Pancreas (tissue), 10 donors: ENCODE results near the gene MARCHF6. TPM values are rescaled to one million over a fixed set of nuclear protein-coding genes. Genes with fewer than 3 reads are reported as not detected.
"Not testable (repeated sequence)": the region's sequence is repeated elsewhere in the genome, so short reads cannot be mapped to it uniquely, and the experiment has no call there.

ENCODE experiments used
- ATAC-seq, 4 donors: fragments of 200-7000 bp; cut with Tn5 transposase; one replicate each; pipeline versions ENCODE4 v1.8.0 to v1.9.1; 2020; ENCODE audit warnings: mild to moderate bottlenecking in 4 of 4, moderate library complexity in 4 of 4
- DNase-seq, 6 donors: peaks; one replicate each; pipeline ENCODE4 v3.0.0-alpha.2; 2020
- FAIRE-seq: peaks from 2 replicates; lab custom pipeline; 2012; peaks lifted over from hg19 to GRCh38; lab: Jason Lieb, UNC
- H3K27ac ChIP-seq, 4 donors: fragments of 200-600 bp; sonication (generic); 1 replicate in 3 of 4; 2 replicates in 1 of 4; pipeline versions ENCODE4 v1.5.0 to v1.8.0; 2020
- H3K27me3 ChIP-seq, 4 donors: fragments of 200-600 bp; one replicate each; pipeline ENCODE4 v1.8.0; 2021
- H3K36me3 ChIP-seq, 3 donors: fragments of 200-600 bp; sonication (generic) in 1 of 3; one replicate each; pipeline versions ENCODE4 v1.5.0 to v1.8.0; 2020 to 2021
- H3K4me1 ChIP-seq, 3 donors: fragments of 200-600 bp; one replicate each; pipeline ENCODE4 v1.8.0; 2021
- H3K4me3 ChIP-seq, 4 donors: fragments of 200-600 bp; sonication (generic) in 2 of 4; one replicate each; pipeline versions ENCODE4 v1.5.0 to v1.8.0; 2020 to 2021
- H3K9me3 ChIP-seq, 4 donors: fragments of 200-600 bp; one replicate each; pipeline ENCODE4 v1.8.0; 2021
- CTCF ChIP-seq, 4 donors: fragments of 200-600 bp; sonication (generic) in 3 of 4; IDR thresholded peaks; one replicate each; pipeline versions ENCODE4 v1.5.0 to v1.8.0; 2021; ENCODE audit warnings: antibody characterized with exemption in 4 of 4
- WGBS, 2 donors: extraction: QIAGEN DNeasy Blood & Tissue Kit; methylation state at CpG; one replicate each; pipeline ENCODE4 v1.1.7; 2013; 5-methylcytosine and 5-hydroxymethylcytosine counted together
- intact Hi-C, 3 donors: fragments of 100-400 bp; cut with DNase I; formaldehyde crosslinking; loops; one replicate each; pipeline versions ENCODE4 v1.11.1 to v1.14.2; 2022
- polyA plus RNA-seq, 2 donors: library from polyadenylated mRNA; stranded (reverse); fragments of 200-250 nt; gene quantifications; one replicate each; pipeline ENCODE4 v1.2.3, GENCODE V29; 2013
- total RNA-seq, 6 donors: library from RNA; stranded (reverse); fragmentation: NEBNext Ultra II Directional in 4 of 6; extraction: Animal tissue kit (Norgen Biotek cat#: 25700) in 4 of 6; gene quantifications; one replicate each; pipeline versions ENCODE4 v1.2.1 to v1.2.4, GENCODE V29; 2021 to 2023
- donor health status: healthy with polysubstance abuse.
- donor health status: DM: no; HTN: no; CAD: no; lungs with moderate emphysema.
- donor health status: DM: no; HTN: no; CAD: no.
- donor health status: control.
- donor health status: control.
- donor health status: Bipolar disorder and iron deficiency.
- donor health status: DM: yes; HTN: yes; CAD: no.
- donor health status: DM: no; HTN: no; CAD: no.
- donor health status: DM: no; HTN: no; CAD: no.
- donor health status: DM: yes; HTN: yes; CAD: no.

Gene MARCHF6
- total and polyA plus RNA-seq, 8 donors: 68.5 to 105 (median 82.8) TPM

- no peak for TF ChIP-seq CTCF (IDR thresholded peaks at IDR 0.05)
- no peaks in the 10 kb centered on the region for H3K9me3 ChIP-seq
- peak overlapping the region; percentile 30 to 87 (median 79) for H3K27ac ChIP-seq
- intact Hi-C loops: no loop called here
- no peaks in the 10 kb centered on the region for H3K36me3 ChIP-seq
- FAIRE-seq (no peak), DNase-seq (no peak), ATAC-seq (no peak)
- H3K4me1 ChIP-seq: peaks cover 13 to 51% (median 30%) of the 10 kb centered on the region in 3 donors
- peak overlapping the region; percentile 33 to 63 (median 44) for H3K4me3 ChIP-seq
- no peaks in the 10 kb centered on the region for H3K27me3 ChIP-seq
- 36 to 45% methylated on average over 8 of the region's 8 CpGs for WGBS, 2 donors
These were observed 46.7 kb upstream of the MARCHF6 start for GRCh38 chr5:10306806-10307205.

- DNase-seq: peak; percentile 49 to 82 (median 62)
- H3K27ac ChIP-seq: peak within 1 kb of the TSS; percentile 30 to 87 (median 79)
- peaks cover 13 to 46% (median 25%) of the 10 kb centered on the region in 3 donors for H3K4me1 ChIP-seq
- H3K9me3 ChIP-seq: no peaks in the 10 kb centered on the region
- peak; percentile 47 to 69 (median 66) for ATAC-seq
- H3K4me3 ChIP-seq: peak within 1 kb of the TSS; percentile 33 to 63 (median 44)
- intact Hi-C loops: no loop called here
- 2 to 3% methylated on average over 56 of the region's 56 CpGs for WGBS, 2 donors
- FAIRE-seq: no peak
- no peak for TF ChIP-seq CTCF (IDR thresholded peaks at IDR 0.05)
- H3K36me3 ChIP-seq: no peaks in the 10 kb centered on the region
- H3K27me3 ChIP-seq: no peaks in the 10 kb centered on the region
These were observed 46.0 kb upstream of the MARCHF6 start, which contains the start of gene CMBL for GRCh38 chr5:10307206-10308148. TSS of gene CMBL (minus strand) at chr5:10307902. CDS start at chr5:10290762, 17,140 bp downstream.

- 74 to 82% methylated on average over 6 of the region's 6 CpGs for WGBS, 2 donors
These were observed 44.7 kb upstream of the MARCHF6 start for GRCh38 chr5:10308844-10309243.

GRCh38 chr5:10310066-10310779 lies 43.3 kb upstream of the MARCHF6 start:
- peak; percentile 71 to 81 (median 76) for DNase-seq
- H3K36me3 ChIP-seq: no peaks in the 10 kb centered on the region
- H3K4me3 ChIP-seq: no peak overlapping the region
- intact Hi-C loops: no loop called here
- no peaks in the 10 kb centered on the region for H3K9me3 ChIP-seq
- peaks cover 7 to 26% (median 13%) of the 10 kb centered on the region in 3 donors for H3K4me1 ChIP-seq
- no peak for FAIRE-seq
- ATAC-seq: peak; percentile 74 to 83 (median 77)
- WGBS, 2 donors: 29 to 39% methylated on average over 8 of the region's 8 CpGs
- no peak for TF ChIP-seq CTCF (IDR thresholded peaks at IDR 0.05)
- H3K27ac ChIP-seq: peak overlapping the region in 2 of 4 donors; percentile 62 to 70
- H3K27me3 ChIP-seq: no peaks in the 10 kb centered on the region

More at GRCh38 chr5:10308844-10309243, 44.7 kb upstream of the MARCHF6 start:
- intact Hi-C loops: no loop called here
- DNase-seq (no peak), FAIRE-seq (no peak), ATAC-seq (no peak)
- Histone ChIP-seq H3K36me3 (no peaks in the 10 kb centered on the region), H3K27ac (peak overlapping the region in 1 of 4 donors; percentile 9), H3K4me3 (no peak overlapping the region), H3K9me3 (no peaks in the 10 kb centered on the region), H3K27me3 (no peaks in the 10 kb centered on the region), H3K4me1 (peaks cover 13 to 33% (median 13%) of the 10 kb centered on the region in 3 donors)
- TF ChIP-seq CTCF (IDR thresholded peaks at IDR 0.05): no peak

GRCh38 chr5:10310835-10311570 lies 42.5 kb upstream of the MARCHF6 start:
- H3K36me3 ChIP-seq, intact Hi-C loops, H3K4me3 ChIP-seq, H3K27me3 ChIP-seq, H3K9me3 ChIP-seq, FAIRE-seq: not testable (repeated sequence)
- peak; percentile 5 to 29 (median 8) for ATAC-seq
- Histone ChIP-seq H3K27ac (peak overlapping the region in 2 of 4 donors; percentile 57 to 70), H3K4me1 (peaks cover 7 to 26% (median 11%) of the 10 kb centered on the region in 3 donors)
- 53 to 56% methylated on average over 8 of the region's 8 CpGs for WGBS, 2 donors
- DNase-seq: peak in 3 of 6 donors; percentile 36 to 54 (median 47)
